ENCODE data around the gene DPPA3.

DNA sequence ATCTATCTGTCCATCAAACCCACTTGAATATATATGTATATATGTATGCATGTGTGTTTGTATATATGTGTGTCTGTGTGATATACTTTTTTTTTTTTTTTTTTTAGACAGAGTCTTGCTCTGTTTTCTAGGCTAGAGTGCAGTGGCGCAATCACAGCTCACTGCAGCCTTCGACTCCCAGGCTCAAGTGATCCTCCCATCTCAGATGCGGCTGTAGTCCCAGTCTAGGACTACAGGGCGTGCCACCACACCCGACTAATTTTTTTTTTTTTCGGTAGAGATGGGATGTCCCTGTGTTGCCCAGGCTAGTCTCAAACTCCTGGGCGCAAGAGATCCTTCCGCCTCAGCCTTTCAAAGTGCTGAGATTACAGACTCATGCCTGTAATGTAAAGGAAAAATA is 32.5 kb upstream of the DPPA3 start:
- no peak for TF ChIP-seq EZH2 (IDR thresholded peaks at IDR 0.05)
- no peak for TF ChIP-seq POLR2AphosphoS5 (IDR thresholded peaks at IDR 0.05; ENCODE audit: borderline replicate concordance, low read depth, low read length)

Data from SK-N-MC (cell line).